ENCODE data around the gene CLEC18B.

GRCh38 chr16:74466872-74467271 is 45.6 kb upstream of the CLEC18B start:
- TF ChIP-seq, protein P1, sequence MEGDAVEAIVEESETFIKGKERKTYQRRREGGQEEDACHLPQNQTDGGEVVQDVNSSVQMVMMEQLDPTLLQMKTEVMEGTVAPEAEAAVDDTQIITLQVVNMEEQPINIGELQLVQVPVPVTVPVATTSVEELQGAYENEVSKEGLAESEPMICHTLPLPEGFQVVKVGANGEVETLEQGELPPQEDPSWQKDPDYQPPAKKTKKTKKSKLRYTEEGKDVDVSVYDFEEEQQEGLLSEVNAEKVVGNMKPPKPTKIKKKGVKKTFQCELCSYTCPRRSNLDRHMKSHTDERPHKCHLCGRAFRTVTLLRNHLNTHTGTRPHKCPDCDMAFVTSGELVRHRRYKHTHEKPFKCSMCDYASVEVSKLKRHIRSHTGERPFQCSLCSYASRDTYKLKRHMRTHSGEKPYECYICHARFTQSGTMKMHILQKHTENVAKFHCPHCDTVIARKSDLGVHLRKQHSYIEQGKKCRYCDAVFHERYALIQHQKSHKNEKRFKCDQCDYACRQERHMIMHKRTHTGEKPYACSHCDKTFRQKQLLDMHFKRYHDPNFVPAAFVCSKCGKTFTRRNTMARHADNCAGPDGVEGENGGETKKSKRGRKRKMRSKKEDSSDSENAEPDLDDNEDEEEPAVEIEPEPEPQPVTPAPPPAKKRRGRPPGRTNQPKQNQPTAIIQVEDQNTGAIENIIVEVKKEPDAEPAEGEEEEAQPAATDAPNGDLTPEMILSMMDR (IDR thresholded peaks at IDR 0.05): no peak
- TF ChIP-seq POLR2A (IDR thresholded peaks at IDR 0.05): no peak
- TF ChIP-seq POLR2AphosphoS5 (IDR thresholded peaks at IDR 0.05): no peak
- TF ChIP-seq EP300 (IDR thresholded peaks at IDR 0.05; ENCODE audit: low read depth): no peak

Measured in transverse colon (tissue), 4 donors.